Measurements from ENCODE around the gene THOC2. TPM values are rescaled to one million over a fixed set of nuclear protein-coding genes. Genes with fewer than 3 reads are reported as not detected.
"Not testable (repeated sequence)": the region's sequence is repeated elsewhere in the genome, so short reads cannot be mapped to it uniquely, and the experiment has no call there.

The THOC2 gene
- polyA plus RNA-seq, 1 donor: 91.3 TPM

DNA sequence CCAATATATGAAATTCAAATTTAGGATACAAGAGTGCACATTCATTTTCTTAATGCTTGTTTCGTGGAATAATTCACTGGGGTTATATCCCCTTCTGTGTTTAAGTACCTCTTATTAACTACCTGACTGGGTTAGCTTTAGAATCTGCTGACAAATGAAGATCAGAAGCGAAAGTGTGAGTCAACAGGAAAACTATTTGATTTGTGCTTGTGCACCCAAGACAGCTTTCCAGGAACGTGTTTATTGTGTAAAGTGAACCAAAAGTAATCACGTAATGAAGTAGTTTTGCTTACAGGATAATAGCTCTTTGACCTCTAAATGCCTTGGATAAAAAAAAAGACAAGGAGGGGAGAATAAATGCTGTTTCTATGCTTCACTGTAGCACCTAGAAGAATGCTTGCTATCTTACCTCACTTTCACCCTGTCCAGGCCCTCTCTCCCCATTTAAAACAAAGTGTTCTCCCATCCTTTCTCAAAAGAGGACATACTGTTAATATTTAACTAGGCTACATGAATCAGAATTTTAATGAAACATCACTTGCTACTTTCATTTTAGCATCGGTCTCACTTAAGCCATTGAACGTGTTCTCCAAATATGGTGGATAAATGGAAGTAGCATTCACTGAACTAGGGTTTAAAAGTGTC is 141.9 kb downstream of the THOC2 start:
- H3K4me1 ChIP-seq (ENCODE audit: control insufficient read depth, insufficient read depth, low read length): no peaks in the 10 kb centered on the region
- no peaks in the 10 kb centered on the region for H3K27me3 ChIP-seq (ENCODE audit: control insufficient read depth, insufficient read depth, low read length)
- no CpG with 5 or more reads among the region's 6 CpGs for WGBS (ENCODE audit: insufficient coverage, low lambda C conversion rate)
- no peaks in the 10 kb centered on the region for H3K36me3 ChIP-seq (ENCODE audit: control insufficient read depth, insufficient read depth, low read length)
- DNase-seq: peak; percentile 1 to 30
- H3K4me3 ChIP-seq (ENCODE audit: low read length): no peak overlapping the region
- H3K27ac ChIP-seq (ENCODE audit: low read length): no peak overlapping the region
- no peaks in the 10 kb centered on the region for H3K9me3 ChIP-seq (ENCODE audit: control insufficient read depth, low read depth, low read length)

DNA sequence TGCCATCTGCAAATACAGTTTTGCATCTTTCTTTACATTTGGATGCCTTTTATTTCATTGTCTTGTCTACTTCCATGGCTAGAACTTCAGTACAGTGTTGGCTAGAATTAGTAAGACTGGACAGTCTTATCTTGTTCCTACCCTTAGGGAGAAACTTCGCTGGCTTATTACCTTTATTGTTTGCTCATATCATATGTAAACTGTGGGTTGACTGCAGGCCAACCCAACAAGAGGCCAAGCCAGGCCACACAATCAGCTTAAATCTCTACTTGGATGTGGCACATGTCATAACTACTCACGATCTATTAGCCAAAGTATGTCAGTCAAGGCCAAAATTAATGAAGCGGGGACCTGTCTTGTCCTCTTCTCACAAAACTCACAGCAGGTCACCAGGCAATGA is 144.1 kb downstream of the THOC2 start:
- Histone ChIP-seq H3K9me3 (ENCODE audit: control insufficient read depth, low read depth, low read length) (no peaks in the 10 kb centered on the region), H3K4me3 (ENCODE audit: low read length) (no peak overlapping the region), H3K27ac (ENCODE audit: low read length) (no peak overlapping the region), H3K4me1 (ENCODE audit: control insufficient read depth, insufficient read depth, low read length) (no peaks in the 10 kb centered on the region), H3K36me3 (ENCODE audit: control insufficient read depth, insufficient read depth, low read length) (no peaks in the 10 kb centered on the region), H3K27me3 (ENCODE audit: control insufficient read depth, insufficient read depth, low read length) (no peaks in the 10 kb centered on the region)
- WGBS (ENCODE audit: insufficient coverage, low lambda C conversion rate): no CpG with 5 or more reads among the region's 3 CpGs
- DNase-seq: no peak

DNA sequence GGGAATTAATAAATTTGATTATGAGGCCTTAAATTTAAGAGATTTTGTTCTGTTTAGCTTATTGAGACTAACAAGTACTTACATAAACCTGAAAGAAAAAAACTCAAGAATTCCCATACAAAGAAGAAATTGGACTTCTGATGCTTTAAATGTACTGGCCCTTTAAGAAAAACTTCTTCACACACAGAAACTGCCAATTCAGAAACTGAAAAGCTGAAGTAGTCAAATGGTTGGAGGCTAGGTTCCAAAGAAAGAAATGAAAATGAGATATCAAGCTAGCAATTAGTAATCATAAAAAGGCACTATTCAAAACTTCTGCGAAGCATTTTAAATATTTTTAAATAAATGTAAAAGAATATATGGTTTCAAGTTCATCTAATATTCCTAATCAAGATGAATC is 151.3 kb downstream of the THOC2 start:
- H3K27ac ChIP-seq (ENCODE audit: low read length): no peak overlapping the region
- no peaks in the 10 kb centered on the region for H3K36me3 ChIP-seq (ENCODE audit: control insufficient read depth, insufficient read depth, low read length)
- no peak for DNase-seq
- H3K4me3 ChIP-seq (ENCODE audit: low read length): no peak overlapping the region
- H3K27me3 ChIP-seq (ENCODE audit: control insufficient read depth, insufficient read depth, low read length): no peaks in the 10 kb centered on the region
- 75% methylated on average over 1 of the region's 1 CpG for WGBS (ENCODE audit: insufficient coverage, low lambda C conversion rate)
- H3K9me3 ChIP-seq (ENCODE audit: control insufficient read depth, low read depth, low read length): no peaks in the 10 kb centered on the region
- no peaks in the 10 kb centered on the region for H3K4me1 ChIP-seq (ENCODE audit: control insufficient read depth, insufficient read depth, low read length)

DNA sequence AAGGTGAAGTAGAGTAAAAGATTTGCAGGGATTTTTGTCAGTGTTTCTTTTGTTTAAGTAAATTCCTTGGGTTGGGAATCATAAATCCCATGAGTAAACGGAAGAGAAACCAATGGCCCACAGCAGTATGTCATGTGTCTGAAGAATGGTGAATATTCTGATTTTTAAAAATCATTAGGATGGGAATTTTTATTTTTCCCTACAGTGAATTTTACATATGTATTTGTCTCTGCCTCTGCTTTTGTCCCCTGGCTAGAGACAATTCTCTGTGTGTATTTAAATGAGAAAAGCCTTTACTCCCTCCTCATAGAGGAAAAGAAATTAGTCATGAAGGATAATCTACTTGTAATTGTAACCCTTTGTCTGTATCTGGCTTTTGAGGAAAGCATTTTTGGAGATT is 152.1 kb downstream of the THOC2 start:
- H3K27me3 ChIP-seq (ENCODE audit: control insufficient read depth, insufficient read depth, low read length): no peaks in the 10 kb centered on the region
- no peaks in the 10 kb centered on the region for H3K9me3 ChIP-seq (ENCODE audit: control insufficient read depth, low read depth, low read length)
- H3K36me3 ChIP-seq (ENCODE audit: control insufficient read depth, insufficient read depth, low read length): no peaks in the 10 kb centered on the region
- H3K4me1 ChIP-seq (ENCODE audit: control insufficient read depth, insufficient read depth, low read length): no peaks in the 10 kb centered on the region
- no peak for DNase-seq
- no peak overlapping the region for H3K27ac ChIP-seq (ENCODE audit: low read length)
- H3K4me3 ChIP-seq (ENCODE audit: low read length): no peak overlapping the region
- no CpG with 5 or more reads among the region's 1 CpG for WGBS (ENCODE audit: insufficient coverage, low lambda C conversion rate)

DNA sequence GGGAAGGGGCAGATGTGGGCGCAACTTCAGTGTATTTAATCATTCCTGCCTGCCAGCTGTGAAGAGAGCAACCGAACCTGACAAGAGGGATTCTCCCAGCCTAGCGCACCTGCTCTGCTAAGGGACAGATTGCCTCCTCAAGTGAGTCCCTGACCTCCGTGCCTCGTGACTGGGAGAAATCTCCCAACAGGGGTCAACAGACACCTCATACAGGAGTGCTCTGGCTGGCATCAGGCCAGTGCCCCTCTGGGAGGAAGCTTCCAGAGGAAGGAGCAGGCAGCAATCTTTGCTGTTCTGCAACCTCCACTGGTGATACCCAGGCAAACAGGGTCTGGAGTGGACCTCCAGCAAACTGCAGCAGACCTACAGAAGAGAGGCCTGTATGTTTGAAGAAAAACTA is 158.8 kb downstream of the THOC2 start:
- H3K27me3 ChIP-seq (ENCODE audit: control insufficient read depth, insufficient read depth, low read length); DNase-seq; H3K4me1 ChIP-seq (ENCODE audit: control insufficient read depth, insufficient read depth, low read length); H3K9me3 ChIP-seq (ENCODE audit: control insufficient read depth, low read depth, low read length); H3K36me3 ChIP-seq (ENCODE audit: control insufficient read depth, insufficient read depth, low read length); H3K4me3 ChIP-seq (ENCODE audit: low read length); H3K27ac ChIP-seq (ENCODE audit: low read length): not testable (repeated sequence)
- no CpG with 5 or more reads among the region's 5 CpGs for WGBS (ENCODE audit: insufficient coverage, low lambda C conversion rate)

DNA sequence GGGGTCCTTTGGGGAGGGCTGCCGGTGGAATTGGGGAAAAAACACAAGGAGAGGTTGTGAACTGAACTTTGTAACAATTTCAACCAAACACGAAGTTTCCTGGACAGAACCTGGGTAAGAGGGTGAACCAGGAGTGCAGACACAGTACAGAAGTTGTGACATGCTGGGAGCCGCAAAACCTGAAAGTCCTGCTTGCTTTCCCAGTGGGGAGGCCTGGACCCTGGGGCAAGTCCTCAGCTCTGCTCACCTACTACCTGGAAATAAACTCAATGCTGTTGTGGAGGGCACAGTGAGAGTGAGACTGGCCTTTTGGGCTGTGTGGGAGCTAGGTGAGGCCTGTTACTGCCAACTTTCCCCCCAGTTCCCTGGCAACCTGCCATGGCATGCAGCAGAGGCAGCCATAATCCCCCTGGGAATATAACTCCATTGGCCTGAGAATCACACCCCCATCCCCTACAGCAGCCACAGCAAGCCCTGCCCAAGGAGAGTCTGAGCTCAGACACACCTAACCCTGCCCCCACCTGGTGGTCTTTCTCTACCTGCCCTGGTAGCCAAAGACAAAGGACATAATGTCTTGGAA is 162.8 kb downstream of the THOC2 start:
- H3K36me3 ChIP-seq (ENCODE audit: control insufficient read depth, insufficient read depth, low read length): no peaks in the 10 kb centered on the region
- no peaks in the 10 kb centered on the region for H3K9me3 ChIP-seq (ENCODE audit: control insufficient read depth, low read depth, low read length)
- no peaks in the 10 kb centered on the region for H3K4me1 ChIP-seq (ENCODE audit: control insufficient read depth, insufficient read depth, low read length)
- WGBS (ENCODE audit: insufficient coverage, low lambda C conversion rate): no CpG with 5 or more reads among the region's 3 CpGs
- H3K27ac ChIP-seq (ENCODE audit: low read length): no peak overlapping the region
- H3K27me3 ChIP-seq (ENCODE audit: control insufficient read depth, insufficient read depth, low read length): no peaks in the 10 kb centered on the region
- DNase-seq: no peak
- H3K4me3 ChIP-seq (ENCODE audit: low read length): no peak overlapping the region

DNA sequence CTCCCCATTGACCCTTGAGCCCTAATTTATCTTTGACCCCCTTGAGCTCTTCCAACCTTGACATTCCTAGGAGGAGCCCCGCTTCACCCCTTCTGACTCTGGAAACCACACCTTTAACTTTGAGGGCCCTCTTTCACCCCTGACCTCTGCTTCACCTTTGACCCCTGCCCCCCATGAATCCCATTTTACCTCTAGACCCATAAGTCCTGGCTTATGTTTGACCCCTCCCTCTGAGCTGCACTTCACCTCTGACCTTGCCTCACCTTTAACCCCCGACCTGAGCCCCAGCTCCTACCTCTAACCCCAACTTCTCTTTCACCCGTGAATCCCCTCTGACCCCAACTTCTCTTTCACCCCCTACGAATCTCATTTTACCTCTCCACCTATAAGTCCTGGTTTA is 169.7 kb downstream of the THOC2 start:
- WGBS (ENCODE audit: insufficient coverage, low lambda C conversion rate): no CpG with 5 or more reads among the region's 4 CpGs
- Histone ChIP-seq H3K27me3 (ENCODE audit: control insufficient read depth, insufficient read depth, low read length) (no peaks in the 10 kb centered on the region), H3K4me3 (ENCODE audit: low read length) (no peak overlapping the region), H3K36me3 (ENCODE audit: control insufficient read depth, insufficient read depth, low read length) (no peaks in the 10 kb centered on the region), H3K9me3 (ENCODE audit: control insufficient read depth, low read depth, low read length) (no peaks in the 10 kb centered on the region), H3K4me1 (ENCODE audit: control insufficient read depth, insufficient read depth, low read length) (no peaks in the 10 kb centered on the region), H3K27ac (ENCODE audit: low read length) (no peak overlapping the region)
- no peak for DNase-seq

DNA sequence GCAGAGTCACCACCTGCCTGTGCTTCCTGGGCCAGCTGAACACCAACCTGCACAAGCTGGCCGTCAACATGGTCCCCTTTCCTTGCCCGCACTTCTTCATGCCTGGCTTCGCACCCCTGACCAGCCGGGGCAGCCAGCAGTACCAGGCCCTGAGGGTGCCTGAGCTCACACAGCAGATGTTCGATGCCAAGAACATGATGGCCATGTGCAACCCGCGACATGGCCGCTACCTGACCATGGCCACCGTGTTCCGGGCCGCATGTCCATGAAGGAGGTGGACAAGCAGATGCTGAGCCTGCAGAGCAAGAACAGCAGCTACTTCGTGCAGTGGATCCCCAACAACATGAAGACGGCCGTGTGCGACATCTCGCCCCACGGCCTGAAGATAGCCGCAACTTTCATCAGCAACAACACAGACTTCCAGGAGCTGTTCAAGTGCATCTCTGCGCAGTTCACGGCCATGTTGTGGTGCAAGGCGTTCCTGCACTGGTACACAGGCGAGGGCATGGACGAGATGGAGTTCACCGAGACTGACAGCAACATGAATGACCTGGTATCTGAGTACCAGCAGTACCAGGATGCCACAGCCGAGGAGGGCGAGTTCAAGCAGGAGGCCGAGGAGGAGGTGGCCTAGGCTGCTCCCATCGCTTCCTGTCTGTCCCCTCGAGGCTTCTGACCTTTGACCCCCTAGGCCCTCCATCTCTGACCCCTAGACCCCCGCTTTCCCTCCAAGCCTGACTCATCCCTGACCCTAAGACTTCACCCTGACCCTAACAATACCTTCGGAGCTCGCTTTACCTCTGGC is 170.3 kb downstream of the THOC2 start:
- DNase-seq: no peak
- no peaks in the 10 kb centered on the region for H3K4me1 ChIP-seq (ENCODE audit: control insufficient read depth, insufficient read depth, low read length)
- no CpG with 5 or more reads among the region's 32 CpGs for WGBS (ENCODE audit: insufficient coverage, low lambda C conversion rate)
- no peaks in the 10 kb centered on the region for H3K9me3 ChIP-seq (ENCODE audit: control insufficient read depth, low read depth, low read length)
- H3K4me3 ChIP-seq (ENCODE audit: low read length): no peak overlapping the region
- H3K36me3 ChIP-seq (ENCODE audit: control insufficient read depth, insufficient read depth, low read length): no peaks in the 10 kb centered on the region
- no peak overlapping the region for H3K27ac ChIP-seq (ENCODE audit: low read length)
- no peaks in the 10 kb centered on the region for H3K27me3 ChIP-seq (ENCODE audit: control insufficient read depth, insufficient read depth, low read length)

DNA sequence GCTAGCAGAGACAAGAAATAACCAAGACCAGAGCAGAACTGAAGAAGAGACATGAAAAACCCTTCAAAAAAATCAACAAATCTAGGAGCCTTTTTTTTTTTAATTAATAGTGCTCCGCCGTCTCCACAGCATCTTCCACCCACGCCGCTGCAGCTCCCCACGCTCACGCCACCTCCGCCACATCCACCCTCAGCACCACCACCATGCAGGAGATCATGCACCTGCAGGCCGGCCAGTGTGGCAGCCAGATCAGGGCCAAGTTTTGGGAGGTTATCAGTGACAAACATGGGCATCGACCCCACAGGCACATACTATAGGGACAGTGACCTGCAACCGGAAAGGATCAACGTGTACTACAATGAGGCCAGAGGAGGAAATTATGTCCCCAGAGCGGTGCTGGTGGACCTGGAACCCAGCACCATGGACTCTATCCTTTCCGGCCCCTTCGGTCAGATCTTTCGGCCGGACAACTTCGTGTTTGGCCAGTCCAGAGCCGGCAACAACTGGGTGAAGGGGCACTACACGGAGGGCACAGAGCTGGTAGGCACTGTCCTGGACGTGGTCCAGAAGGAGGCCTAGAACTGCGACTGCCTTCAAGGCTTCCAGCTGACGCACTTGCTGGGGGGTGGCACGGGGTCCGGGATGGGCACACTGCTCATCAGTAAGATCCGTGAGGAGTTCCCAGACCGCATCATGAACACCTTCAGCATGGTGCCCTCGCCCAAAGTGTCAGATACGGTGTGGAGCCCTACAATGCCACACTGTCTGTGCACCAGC is 171.2 kb downstream of the THOC2 start:
- H3K27me3 ChIP-seq (ENCODE audit: control insufficient read depth, insufficient read depth, low read length): no peaks in the 10 kb centered on the region
- no CpG with 5 or more reads among the region's 28 CpGs for WGBS (ENCODE audit: insufficient coverage, low lambda C conversion rate)

DNA sequence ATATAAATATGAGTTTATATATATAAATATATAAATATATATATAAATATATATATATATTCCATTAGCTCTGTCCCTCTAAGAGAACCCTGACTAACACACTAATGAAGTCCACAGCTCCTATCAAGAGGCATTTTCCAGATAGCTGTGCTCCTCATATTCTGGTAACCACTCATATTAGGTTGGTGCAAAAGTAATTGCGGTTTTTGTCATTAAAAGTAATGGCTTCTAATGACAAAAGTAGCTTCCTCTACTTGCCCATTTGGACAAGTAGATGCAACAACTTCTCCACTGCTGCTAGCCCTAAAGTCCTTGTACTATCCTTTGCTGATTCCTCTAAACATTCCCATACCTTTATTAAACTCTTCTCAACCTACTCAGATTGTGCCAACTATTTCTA is 182.0 kb downstream of the THOC2 start:
- DNase-seq: no peak
- no peak overlapping the region for H3K4me3 ChIP-seq (ENCODE audit: low read length)
- H3K36me3 ChIP-seq (ENCODE audit: control insufficient read depth, insufficient read depth, low read length): no peaks in the 10 kb centered on the region
- no peaks in the 10 kb centered on the region for H3K9me3 ChIP-seq (ENCODE audit: control insufficient read depth, low read depth, low read length)
- no peaks in the 10 kb centered on the region for H3K27me3 ChIP-seq (ENCODE audit: control insufficient read depth, insufficient read depth, low read length)
- H3K4me1 ChIP-seq (ENCODE audit: control insufficient read depth, insufficient read depth, low read length): no peaks in the 10 kb centered on the region
- no CpG with 5 or more reads among the region's 1 CpG for WGBS (ENCODE audit: insufficient coverage, low lambda C conversion rate)
- H3K27ac ChIP-seq (ENCODE audit: low read length): no peak overlapping the region

More for the DNA sequence above, 171.2 kb downstream of the THOC2 start:
- Histone ChIP-seq H3K4me3 (ENCODE audit: low read length) (no peak overlapping the region), H3K9me3 (ENCODE audit: control insufficient read depth, low read depth, low read length) (no peaks in the 10 kb centered on the region), H3K36me3 (ENCODE audit: control insufficient read depth, insufficient read depth, low read length) (no peaks in the 10 kb centered on the region), H3K4me1 (ENCODE audit: control insufficient read depth, insufficient read depth, low read length) (no peaks in the 10 kb centered on the region), H3K27ac (ENCODE audit: low read length) (no peak overlapping the region)
- no peak for DNase-seq
